HuH-7 (cell line): ENCODE measurements around the gene NRF1.
"Not testable (repeated sequence)": the region's sequence is repeated elsewhere in the genome, so short reads cannot be mapped to it uniquely, and the experiment has no call there.

ENCODE experiments used
- DNase-seq: peaks from one replicate; pipeline ENCODE4 v3.0.0; 2011; ENCODE audit warnings: low spot score

Gene NRF1

DNA sequence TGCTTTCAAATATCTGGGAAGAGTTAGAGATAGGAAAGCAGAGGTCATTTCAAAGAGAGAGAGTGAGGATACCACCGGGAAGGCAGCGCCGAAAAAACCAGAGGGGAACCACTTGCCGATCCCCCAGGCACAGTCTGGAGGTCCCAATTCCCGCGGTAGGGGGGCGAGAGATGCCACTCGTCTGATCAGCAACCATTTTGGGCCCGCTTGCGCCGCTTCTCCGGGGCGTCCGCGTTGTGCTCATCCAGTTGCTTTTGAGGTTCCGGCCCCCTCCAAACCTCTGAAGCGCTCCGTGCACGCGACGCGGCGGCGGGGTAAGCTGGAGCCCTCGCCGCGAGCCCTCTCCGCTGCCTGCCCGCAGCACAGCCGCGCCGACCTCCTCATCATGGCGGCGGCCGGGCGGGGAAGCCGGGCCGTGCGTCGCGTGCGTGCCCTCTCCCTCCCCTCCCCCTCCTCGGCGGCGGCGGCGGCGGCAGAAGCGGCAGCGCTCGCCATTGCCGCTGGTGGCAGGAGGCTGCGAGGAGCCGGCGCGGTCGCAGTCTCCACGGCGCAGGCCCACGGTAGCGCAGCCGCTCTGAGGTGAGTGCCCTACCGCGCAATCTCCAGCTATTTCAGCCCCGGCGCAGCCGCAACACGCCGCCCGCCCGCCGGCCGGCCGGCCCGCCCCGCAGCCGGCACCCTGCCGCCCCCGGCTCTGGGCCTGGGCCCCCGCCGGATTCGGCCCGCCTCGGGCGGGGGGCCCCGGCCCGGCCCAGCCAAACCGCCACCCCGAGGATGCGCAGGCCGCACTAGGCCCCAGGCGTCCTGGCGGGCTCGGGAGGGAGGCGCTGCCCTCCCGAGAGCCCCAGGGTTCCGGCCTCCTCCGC is at the start of gene NRF1:
Gene NRF1, plus strand, starts transcription at position 475 of the 866 bp plus-strand sequence. CDS start 45,632 bp downstream, outside the sequence.
- DNase-seq, result peak; percentile 82

DNA sequence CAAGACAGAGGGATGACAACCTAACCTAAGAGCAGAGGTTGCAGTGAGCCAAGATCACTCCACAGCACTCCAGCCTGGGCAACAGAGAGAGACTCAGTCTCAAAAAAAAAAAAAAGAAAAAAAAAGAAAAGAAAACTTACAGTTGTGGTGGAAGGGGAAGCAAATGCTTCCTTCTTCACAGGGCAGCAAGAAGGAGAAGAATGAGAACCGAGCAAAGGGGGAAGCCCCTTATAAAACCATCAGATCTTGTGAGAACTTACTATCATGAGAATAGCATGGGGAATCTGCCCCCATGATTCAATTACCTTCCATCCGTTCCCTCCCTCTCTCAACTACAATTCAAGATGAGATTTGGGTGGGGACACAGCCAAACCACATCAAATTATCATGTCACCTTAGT is 45.2 kb upstream of the NRF1 start:
- DNase-seq, result not testable (repeated sequence)

DNA sequence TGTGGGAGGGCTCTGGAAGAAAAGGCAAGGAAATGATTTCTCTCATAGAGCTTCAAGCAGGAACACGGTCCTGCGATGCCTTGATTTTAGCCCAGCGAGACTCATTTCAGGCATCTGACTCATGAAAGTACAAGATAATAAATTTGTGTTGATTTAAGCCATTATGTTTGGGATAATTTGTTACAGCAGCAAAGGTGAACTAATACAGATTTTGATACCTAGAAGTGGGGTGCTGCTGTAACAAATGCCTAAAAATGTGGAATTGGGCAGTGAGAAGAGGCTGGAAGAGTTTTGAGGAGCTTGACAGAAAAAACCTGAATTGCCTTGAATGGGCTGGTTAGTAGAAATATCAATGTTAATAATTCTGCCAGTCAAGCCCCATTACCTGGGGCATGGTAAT is 44.1 kb upstream of the NRF1 start:
- DNase-seq, result no peak

DNA sequence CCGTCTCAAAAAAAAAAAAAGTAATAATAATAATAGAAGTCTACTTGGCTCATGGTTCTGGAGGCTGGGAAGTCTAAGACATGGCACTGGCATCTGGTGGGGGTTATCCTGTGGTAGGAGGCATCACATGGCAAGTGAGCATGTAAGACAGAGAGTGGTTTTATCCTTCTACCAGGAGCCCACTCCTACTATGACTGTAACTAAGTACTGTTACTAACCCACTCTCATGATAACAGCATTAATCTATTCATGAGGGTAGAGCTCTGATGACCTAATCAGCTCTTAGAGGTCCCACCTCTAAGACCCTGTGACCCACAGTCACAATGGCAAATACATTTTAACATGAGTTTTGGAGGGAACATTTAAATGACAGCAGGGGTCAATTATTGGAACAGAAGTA is 43.3 kb upstream of the NRF1 start:
- no peak for DNase-seq

DNA sequence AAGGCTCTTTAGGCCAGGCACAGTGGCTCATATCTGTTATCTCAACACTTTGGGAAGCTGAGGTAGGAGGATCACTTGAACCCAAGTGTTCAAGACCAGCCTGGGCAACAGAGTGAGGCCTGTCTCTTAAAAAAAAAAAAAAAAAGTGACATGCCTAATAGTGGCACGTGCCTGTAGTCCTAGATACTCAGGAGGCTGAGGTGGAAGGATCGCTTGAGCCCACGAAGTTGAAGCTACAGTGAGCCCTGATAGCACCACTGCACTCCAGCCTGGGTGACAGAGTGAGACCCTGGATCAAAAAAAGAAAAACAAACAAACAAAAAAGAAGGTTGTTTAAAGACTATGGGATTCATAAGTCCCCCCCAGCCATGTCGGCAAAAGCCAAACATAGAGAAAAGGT is 42.2 kb upstream of the NRF1 start:
- no peak for DNase-seq

DNA sequence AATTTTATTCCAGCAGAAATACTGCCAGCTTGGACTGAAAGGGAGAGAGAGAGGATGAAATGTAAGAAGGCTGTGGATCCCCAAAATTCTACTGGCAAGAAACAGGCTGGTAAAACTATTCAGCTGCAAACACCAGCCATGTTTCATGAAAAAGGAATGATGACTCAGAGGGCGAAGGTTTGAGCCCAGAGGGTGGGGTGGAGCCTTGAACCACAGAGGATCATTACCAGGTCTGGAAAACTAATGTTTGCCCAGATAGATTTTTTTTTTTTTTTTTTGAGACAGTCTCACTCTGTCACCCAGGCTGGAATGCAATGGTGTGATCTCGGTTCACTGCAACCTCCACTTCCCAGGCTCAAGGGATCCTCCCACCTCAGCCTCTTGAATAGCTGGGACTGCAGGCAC is 41.7 kb upstream of the NRF1 start:
- DNase-seq, result peak; percentile 60

DNA sequence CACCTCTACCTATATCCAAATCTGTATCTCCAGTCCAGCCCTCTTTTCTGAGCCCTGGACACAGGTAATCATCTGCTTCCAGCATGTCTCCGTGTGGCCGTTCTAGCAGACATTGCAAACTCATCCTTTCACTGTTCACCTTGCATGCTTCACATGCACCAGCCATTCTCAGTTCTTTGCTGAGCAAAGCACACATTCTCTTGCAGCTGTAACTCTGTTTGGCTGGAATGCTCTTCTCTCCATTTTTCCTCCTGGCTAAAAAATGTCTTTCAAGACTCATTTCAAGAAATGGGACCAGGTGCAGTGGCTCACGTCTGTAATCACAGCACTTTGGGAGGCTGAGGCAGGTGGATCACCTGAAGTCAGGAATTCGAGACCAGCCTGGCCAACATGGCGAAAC is 40.3 kb upstream of the NRF1 start:
- DNase-seq, result no peak

DNA sequence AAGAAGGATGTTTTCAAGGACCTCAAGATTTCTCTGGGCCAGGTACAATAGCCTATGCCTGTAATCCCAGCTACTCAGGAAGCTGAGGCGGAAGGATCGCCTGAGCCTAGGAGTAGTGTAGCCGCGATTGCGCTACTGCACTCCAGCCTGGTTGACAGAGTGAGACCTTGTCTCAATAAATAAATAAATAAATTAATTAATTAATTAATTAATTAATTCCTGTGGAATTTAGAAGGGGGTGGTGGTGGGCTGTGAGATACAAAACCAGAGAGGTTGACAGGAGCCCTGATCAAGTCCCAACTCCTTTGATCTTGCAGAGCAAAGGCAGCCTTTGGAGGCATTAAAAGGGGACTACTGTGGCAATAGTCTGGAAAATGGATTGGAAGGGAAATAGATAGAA is 39.3 kb upstream of the NRF1 start:
- no peak for DNase-seq

DNA sequence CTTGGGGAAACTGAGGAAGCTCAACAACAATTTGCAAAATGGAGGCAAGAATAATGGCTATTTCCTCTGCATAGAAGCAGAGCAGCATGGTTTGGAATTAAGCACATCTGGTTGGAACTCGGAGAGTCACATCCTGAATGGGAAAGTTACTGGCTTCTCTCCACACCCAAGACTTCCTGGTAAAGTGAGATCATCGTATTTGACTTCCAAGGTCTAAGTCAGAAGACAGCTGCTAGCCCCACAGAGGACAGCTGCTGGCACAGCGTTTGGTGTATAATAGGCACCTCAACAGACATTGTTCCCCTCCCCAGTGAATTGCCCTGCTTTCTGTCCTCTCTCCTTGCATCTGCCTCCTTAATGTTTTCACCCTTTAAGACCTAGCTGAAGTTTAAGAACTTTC is 37.0 kb upstream of the NRF1 start:
- DNase-seq, result no peak

DNA sequence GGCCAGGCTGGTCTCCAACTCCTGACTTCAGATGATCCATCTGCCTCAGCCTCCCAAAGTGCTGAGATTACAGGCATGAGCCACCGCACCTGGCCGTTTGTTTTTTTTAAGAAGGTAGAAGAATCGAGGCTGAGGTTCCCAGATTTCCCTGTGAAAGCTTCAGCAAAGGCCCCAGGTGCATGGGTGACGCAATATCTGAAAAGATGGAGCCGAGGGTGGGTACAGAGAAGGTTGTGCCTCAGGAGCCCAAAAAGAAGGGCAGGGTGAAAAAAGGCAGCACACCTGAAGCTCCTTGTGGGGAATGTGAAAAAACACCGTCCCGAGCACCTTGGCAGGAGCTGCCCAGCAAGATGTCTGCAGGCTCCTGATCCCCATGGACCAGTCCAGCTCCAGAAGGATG is 35.8 kb upstream of the NRF1 start:
- no peak for DNase-seq

DNA sequence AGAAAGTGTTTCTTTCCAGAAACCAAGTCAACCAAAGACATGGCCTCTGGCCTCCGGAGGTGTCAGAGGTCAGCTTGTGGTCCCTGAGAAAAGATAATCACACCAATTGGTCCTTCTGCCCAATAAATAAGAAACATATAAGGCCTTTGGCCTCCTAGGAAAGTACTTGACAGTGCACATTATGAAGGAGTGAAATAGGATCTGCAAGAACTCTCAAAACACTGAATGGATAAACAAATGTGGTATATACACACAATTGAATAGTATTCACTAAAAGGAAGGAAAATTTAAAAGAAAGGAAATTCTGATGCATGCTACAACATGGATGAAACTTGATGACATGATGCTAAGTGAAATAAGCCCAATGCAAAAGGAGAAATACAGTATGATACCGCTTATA is 35.4 kb upstream of the NRF1 start:
- no peak for DNase-seq

DNA sequence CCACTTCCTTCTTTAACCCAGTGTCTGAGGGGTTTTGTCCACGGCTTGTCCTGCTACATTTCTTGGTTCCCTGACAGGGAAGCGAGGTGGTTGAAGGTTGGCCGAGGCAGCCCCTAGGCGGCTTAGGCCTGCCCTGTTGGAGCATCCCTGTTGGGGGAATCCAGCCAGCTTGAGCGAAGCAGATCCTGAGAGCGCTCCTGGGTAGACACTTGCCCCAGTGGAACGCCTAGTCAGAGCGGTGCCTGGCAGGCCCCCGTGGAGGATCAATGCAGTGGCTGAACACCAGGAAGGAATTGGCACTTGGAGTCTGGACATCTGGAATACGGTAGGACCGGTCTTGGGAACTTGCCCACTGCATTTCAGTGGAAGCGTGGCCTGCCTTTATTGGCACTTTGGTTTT is 32.7 kb upstream of the NRF1 start:
- DNase-seq, result no peak

DNA sequence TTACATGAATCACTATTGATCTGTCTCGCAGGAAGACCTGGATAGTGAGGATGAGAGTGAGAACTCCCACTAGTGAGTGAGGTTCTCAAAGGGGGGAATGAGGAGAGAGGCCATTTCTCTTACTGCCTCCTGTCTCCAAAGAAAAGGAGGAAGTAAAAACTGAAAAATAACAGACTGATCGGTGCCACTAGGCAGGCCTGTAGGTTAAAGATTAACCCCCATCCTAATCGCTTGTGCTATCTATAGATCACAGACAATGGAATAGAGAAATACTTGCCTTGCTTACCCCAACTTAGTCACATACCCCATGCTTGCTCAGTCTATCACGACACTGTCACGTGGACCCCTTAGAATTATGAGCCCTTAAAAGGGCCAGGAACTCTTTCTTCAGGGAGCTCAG is 25.3 kb upstream of the NRF1 start:
- not testable (repeated sequence) for DNase-seq

DNA sequence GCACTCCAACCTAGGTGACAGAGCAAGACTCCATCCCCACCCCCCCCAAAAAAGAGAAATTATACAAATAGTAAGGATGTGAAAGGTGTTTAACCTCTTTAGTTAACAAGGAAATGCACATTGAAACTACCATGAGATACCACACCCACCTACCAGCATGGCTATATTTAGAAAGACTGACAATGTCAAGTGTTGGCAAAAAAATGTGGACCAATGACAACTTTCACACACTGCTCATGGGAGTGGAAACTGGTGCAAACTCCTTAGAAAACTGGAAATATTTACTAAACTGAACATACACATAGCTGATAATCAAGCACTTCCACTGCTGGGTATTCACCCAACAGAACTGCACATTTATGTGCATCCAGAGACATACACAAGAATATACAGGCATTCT is 23.3 kb upstream of the NRF1 start:
- no peak for DNase-seq

DNA sequence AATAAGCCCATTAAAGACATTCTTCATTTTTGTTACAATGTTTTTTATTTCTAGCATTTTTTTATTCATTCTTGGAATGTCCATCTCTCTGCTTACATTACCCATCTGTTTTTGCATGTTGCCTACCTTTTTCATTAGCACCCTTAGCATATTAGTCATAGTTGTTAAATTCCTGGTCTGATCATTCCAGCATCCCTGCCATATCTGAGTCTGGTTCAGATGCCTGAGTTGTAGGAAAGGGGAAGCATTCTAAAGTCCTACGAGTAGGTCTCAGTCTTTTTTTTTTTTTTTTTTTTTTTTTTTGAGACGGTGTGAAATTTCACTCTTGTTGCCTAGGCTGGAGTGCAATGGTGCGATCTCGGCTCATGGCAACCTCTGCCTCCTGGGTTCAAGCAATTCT is 19.7 kb upstream of the NRF1 start:
- no peak for DNase-seq

DNA sequence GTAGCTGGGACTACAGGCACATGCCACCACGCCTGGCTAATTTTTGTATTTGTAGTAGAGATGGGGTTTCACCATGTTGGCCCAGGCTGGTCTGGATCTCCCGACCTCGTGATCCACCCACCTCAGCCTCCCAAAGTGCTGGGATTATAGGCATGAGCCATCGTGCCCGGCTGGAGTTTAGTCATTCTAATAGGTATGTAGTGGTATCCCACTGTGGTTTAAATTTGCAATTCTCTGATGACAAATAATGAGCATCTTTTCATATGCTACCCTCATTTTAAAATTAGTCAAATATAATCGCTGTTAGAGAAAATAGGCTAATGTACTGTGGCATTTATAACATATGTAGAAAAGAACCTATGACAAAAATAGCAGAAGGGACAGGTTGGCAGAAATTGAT is 15.1 kb upstream of the NRF1 start:
- DNase-seq, result not testable (repeated sequence)

DNA sequence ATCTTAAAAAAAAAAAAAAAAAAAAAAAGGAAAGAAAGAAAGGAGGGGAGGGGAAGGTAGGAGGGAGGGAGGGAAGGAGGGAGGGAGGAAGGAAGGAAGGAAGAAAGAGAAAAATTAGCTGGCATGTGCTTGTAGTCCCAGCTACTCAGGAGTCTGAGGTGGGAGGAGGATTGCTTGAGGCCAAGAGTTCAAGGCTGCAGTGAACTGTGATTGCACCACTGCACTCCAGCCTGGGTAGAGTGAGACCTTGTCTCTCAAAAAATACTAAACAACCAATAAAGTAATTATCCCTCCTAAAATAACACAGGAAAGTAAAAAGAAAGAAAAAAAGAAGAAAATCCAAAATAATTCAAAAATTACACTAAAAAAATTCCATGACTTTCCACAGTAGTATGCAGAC is 13.8 kb upstream of the NRF1 start:
- DNase-seq, result no peak

DNA sequence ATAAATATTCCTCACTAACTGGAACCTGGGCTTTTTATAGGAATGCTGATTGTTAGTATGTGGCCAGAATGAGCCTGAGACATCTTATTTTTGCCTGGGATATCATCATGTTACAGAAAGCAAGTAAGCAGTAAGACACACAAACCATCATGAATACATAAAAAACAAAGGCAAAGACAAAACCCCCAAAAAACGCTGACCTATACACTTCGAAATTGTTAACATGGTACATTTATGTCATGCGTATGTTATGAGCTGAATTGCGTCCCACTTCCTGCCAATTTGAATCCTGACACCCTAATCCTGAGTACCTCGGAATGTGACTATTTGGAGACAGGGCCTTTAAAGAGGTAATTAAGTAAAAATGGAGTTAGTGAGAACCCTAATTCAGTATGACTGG is 12.3 kb upstream of the NRF1 start:
- DNase-seq, result no peak

DNA sequence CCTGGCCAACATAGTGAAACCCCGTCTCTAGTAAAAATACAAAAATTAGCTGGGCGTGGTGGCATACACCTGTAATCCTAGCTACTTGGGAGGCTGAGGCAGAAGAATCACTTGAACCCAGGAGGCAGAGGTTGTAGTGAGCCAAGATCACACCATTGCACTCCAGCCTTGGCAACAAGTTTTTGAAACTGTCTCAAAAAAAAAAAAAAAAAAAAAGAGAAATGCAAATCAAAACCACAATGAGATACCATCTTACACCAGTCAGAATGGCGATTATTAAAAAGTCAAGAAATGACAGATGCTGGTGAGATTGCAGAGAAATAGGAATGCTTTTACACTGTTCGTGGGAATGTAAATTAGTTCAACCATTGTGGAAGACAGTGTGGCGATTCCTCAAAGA is 7.9 kb upstream of the NRF1 start:
- not testable (repeated sequence) for DNase-seq

DNA sequence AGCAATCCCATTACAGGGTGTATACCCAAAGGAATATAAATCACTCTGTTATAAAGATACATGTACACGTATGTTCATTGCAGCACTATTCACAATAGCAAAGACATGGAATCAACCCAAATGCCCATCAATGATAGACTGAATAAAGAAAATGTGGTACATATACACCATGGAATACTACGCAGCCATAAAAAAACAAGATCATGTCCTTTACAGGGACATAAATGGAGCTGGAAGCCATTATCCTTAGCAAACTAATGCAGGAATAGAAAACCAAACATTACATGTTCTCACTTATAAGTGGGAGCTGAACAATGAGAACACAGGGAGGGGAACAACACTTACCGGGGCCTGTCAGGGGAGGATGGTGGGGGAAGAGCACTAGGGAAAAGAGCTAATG is 7.5 kb upstream of the NRF1 start:
- DNase-seq, result not testable (repeated sequence)

DNA sequence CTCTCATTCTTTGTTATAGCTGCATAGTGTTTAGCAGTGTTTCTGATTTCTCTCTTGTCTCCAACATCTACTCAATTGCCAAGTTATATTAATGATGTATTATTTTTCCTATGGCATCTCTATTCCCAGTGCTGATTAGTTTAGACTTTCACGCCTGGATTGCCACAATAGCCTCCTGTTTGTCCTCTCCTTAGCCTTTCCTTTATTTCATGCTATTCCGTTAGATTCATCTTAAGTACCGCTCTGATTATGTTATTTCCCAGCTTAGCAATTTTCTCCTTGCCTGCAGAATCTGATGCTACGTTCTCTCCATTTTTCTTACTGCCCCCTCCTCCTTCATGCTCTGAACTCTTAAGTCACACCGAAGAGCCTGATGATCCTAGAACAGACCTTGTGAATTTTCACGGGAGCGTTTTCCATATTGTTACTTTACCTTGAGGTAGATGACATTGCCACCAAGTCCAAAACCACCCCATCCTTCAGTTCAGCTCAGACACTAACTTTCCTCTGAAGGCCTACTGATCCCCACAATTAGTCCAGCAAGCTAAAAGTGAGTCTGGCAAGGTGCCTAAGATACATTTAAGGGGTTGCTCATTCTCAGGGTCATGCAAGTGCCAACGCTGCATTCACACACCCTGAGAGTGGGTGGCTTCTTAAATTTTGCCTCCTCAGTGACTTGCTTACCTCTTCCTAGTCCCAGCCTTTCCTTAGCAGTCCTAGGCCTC is 6.6 kb upstream of the NRF1 start:
- no peak for DNase-seq

DNA sequence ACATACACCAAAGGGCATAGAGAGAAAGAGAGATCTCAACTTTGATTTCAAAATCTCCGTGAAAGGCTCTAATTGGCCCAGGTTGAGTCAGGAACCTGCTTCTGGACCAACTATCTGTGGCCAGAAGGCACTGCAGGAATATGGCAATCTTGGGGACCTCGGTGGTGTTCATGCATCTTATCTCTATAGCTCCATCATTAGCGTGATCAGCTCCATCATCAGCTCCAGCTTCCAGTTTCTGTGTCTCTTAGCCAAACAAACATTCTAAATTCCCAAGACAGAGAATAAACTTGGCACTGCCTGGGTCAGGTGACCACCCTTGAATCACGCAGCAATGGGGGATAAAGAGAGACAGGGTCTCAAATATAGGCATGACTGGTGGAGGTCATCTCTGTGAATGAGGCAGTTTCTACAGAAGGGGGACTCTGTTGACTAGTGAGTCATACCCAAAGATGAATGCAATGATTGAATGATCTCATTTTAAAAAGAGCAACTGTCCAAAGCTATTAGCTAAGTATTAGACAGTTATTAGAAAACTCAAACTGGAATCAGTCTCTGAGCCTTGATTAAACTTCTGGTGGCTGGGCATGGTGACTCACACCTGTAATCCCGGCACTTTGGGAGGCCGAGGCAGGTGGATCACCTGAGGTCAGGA is 5.4 kb upstream of the NRF1 start:
- DNase-seq, result no peak

DNA sequence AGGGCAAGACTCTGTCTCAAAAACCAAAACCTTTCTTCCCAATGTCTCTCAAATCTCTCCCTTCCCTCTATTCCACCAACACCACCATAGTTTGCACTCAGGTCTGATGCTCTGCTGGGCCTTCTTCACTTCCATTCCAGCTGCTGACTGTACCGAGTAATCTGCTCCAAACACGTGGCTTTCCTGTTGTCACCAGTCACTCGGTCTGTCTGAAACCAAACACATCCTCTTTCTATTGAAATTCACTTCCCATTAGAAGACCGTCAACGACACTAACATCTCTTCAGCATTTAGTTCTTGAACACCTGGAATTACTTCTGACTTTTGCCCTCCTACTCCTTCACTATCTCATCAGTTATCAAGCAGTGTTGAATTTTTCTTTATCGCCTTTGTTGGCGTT is 4.7 kb upstream of the NRF1 start:
- no peak for DNase-seq
